Caco-2 (cell line): ENCODE results near the gene MLLT10. TPM values are rescaled to one million over a fixed set of nuclear protein-coding genes. Genes with fewer than 3 reads are reported as not detected.

Experiments
- BruUV-seq: library from RNA; stranded (reverse); fragments of 400-500 nt; replicated peaks from 2 replicates; lab custom pipeline; 2021; lab: Mats Ljungman, UMichigan
- CTCF ChIA-PET: fragments of 300-600 bp; sonication (Branson Sonifier 250); formaldehyde crosslinking; loops from one replicate; lab custom pipeline; 2022; ENCODE audit warnings: antibody characterized with exemption; lab: Charles Lee
- POLR2A ChIA-PET: fragments of 300-600 bp; sonication (Branson Sonifier 250); formaldehyde crosslinking; loops from one replicate; lab custom pipeline; 2022; ENCODE audit warnings: antibody characterized with exemption; lab: Charles Lee
- DNase-seq, 2 experiments: peaks; one replicate each; pipeline versions ENCODE4 v3.0.0 to v3.0.0-alpha.2; 2020 to 2022
- H3K27me3 ChIP-seq: replicated peaks from 2 replicates; pipeline ENCODE4 v1.6.0; 2011; ENCODE audit warnings: low read length; ENCODE audit not compliant: control insufficient read depth, insufficient read depth
- H3K36me3 ChIP-seq: 2 replicates; pipeline ENCODE4 v1.5.1; 2011; ENCODE audit warnings: low read length; ENCODE audit not compliant: control insufficient read depth, insufficient read depth
- H3K4me1 ChIP-seq: fragments of 250-450 bp; sonication (Bioruptor Pico); 2 replicates; pipeline ENCODE4 v1.5.1; 2020; ENCODE audit warnings: mild to moderate bottlenecking
- H3K4me3 ChIP-seq: 2 replicates; pipeline ENCODE4 v1.5.1; 2011; ENCODE audit warnings: low read depth, mild to moderate bottlenecking, control low read depth, low read length
- H3K9me3 ChIP-seq: fragments of 250-450 bp; sonication (Bioruptor Pico); 2 replicates; pipeline ENCODE4 v1.5.1; 2020; ENCODE audit warnings: mild to moderate bottlenecking, moderate library complexity
- H3K27ac Mint-ChIP-seq: one replicate; pipeline ENCODE4 v1.8.0; 2022; ENCODE audit warnings: mixed read lengths; ENCODE audit not compliant: unreplicated experiment
- H3K27me3 Mint-ChIP-seq: one replicate; pipeline ENCODE4 v1.8.0; 2022; ENCODE audit warnings: mixed read lengths; ENCODE audit not compliant: insufficient read depth, unreplicated experiment
- H3K36me3 Mint-ChIP-seq: one replicate; pipeline ENCODE4 v1.8.0; 2022; ENCODE audit warnings: mild to moderate bottlenecking, mixed read lengths; ENCODE audit not compliant: insufficient read depth, unreplicated experiment
- H3K4me1 Mint-ChIP-seq: one replicate; pipeline ENCODE4 v1.8.0; 2022; ENCODE audit warnings: low read depth, mixed read lengths; ENCODE audit not compliant: unreplicated experiment
- H3K4me3 Mint-ChIP-seq: one replicate; pipeline ENCODE4 v1.8.0; 2022; ENCODE audit warnings: mild to moderate bottlenecking, moderate library complexity, mixed read lengths; ENCODE audit not compliant: unreplicated experiment
- H3K9me3 Mint-ChIP-seq: one replicate; pipeline ENCODE4 v1.8.0; 2022; ENCODE audit warnings: mixed read lengths; ENCODE audit not compliant: unreplicated experiment
- intact Hi-C: fragments of 100-400 bp; cut with micrococcal nuclease; formaldehyde crosslinking; loops from one replicate; pipeline ENCODE4 v1.10.0; 2022; ENCODE audit not compliant: unreplicated experiment
- total RNA-seq: library from RNA; stranded (reverse); gene quantifications from 2 replicates; pipeline ENCODE4 v1.2.3, GENCODE V29; 2022
- TF ChIP-seq, protein P1 (sequence below), 2 experiments: fragments of 200-600 bp in 1 of 2; IDR thresholded peaks; 1 replicate in 1 of 2; 2 replicates in 1 of 2; pipeline versions ENCODE4 v1.5.1 to v1.8.0; 2011 to 2022; ENCODE audit warnings: antibody characterized with exemption in 1 of 2, control low read depth in 1 of 2, inconsistent platforms in 1 of 2, low read depth in 1 of 2, low read length in 1 of 2, mild to moderate bottlenecking in 1 of 2, moderate library complexity in 1 of 2; ENCODE audit not compliant: insufficient read depth in 1 of 2, severe bottlenecking in 1 of 2, unreplicated experiment in 1 of 2

The MLLT10 gene
- total RNA-seq, 1 experiment from 2014 or later, result 84.3 TPM

GRCh38 chr10:21506351-21506750 lies 27.7 kb upstream of the MLLT10 start:
- Mint-ChIP-seq H3K36me3 (no peaks in the 10 kb centered on the region), H3K27ac (peak overlapping the region; percentile 38), H3K27me3 (no peaks in the 10 kb centered on the region), H3K9me3 (no peaks in the 10 kb centered on the region), H3K4me1 (peaks cover 49% of the 10 kb centered on the region), H3K4me3 (peak overlapping the region; percentile 40)
- TF ChIP-seq, protein P1, sequence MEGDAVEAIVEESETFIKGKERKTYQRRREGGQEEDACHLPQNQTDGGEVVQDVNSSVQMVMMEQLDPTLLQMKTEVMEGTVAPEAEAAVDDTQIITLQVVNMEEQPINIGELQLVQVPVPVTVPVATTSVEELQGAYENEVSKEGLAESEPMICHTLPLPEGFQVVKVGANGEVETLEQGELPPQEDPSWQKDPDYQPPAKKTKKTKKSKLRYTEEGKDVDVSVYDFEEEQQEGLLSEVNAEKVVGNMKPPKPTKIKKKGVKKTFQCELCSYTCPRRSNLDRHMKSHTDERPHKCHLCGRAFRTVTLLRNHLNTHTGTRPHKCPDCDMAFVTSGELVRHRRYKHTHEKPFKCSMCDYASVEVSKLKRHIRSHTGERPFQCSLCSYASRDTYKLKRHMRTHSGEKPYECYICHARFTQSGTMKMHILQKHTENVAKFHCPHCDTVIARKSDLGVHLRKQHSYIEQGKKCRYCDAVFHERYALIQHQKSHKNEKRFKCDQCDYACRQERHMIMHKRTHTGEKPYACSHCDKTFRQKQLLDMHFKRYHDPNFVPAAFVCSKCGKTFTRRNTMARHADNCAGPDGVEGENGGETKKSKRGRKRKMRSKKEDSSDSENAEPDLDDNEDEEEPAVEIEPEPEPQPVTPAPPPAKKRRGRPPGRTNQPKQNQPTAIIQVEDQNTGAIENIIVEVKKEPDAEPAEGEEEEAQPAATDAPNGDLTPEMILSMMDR (IDR thresholded peaks at IDR 0.05; ENCODE audit: insufficient read depth in 1 of 2, low read depth in 1 of 2, low read length in 1 of 2, severe bottlenecking in 1 of 2, unreplicated experiment in 1 of 2), result no peak
- H3K4me1 ChIP-seq, result peaks cover 29% of the 10 kb centered on the region
- H3K9me3 ChIP-seq, result no peaks in the 10 kb centered on the region
- no peak for DNase-seq
- POLR2A ChIA-PET, result interaction anchor here (0.6 to 1.2 kb wide), 4 partner anchors 10 to 19 kb away, joined by 5 to 22 read pairs (median 8); partner anchors contain the start of gene SKIDA1
- CTCF ChIA-PET, result interaction anchor here (1.0 to 1.6 kb wide), 4 partner anchors 9 to 19 kb away, joined by 5 to 12 read pairs (median 6); partner anchors contain the start of gene SKIDA1
- intact Hi-C loops, result loop anchor here (1.0 kb wide), 1 partner anchor 11 kb away; no protein-coding TSS in a partner anchor
- BruUV-seq, result no TSS peak
- H3K4me3 ChIP-seq, result no peak overlapping the region
- H3K36me3 ChIP-seq, result no peaks in the 10 kb centered on the region
- H3K27me3 ChIP-seq, result no peaks in the 10 kb centered on the region

DNA sequence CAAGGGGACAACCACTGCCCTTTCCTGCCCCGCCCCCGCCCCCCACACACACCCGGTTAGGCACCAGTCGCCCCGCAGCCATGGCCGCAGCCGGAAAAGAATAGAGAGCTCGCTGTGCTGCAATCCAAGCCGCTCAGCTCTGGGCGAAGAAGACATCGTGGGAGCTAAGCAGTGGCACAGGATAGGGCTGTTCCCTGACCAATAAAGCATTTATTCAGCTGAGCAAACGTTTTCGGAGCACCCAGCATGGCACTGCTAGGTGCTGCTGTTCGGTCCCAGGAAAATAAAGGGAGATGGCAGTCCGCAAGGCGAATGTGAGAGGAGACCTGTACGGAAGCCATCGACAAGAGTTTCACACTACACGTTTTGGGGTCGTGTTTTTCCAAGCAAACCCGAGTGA lies 26.9 kb upstream of the MLLT10 start:
- ChIA-PET CTCF (interaction anchor here (1.4 kb wide), 1 partner anchor 9 kb away, joined by 9 read pairs; no protein-coding TSS in a partner anchor), POLR2A (interaction anchor here (0.5 to 0.6 kb wide), 2 partner anchors 12 to 506 kb away, joined by 4 to 7 read pairs; no protein-coding TSS in a partner anchor)
- no peaks in the 10 kb centered on the region for H3K36me3 Mint-ChIP-seq
- Histone ChIP-seq H3K4me3 (no peak overlapping the region), H3K4me1 (peaks cover 34% of the 10 kb centered on the region), H3K36me3 (no peaks in the 10 kb centered on the region), H3K27me3 (no peaks in the 10 kb centered on the region), H3K9me3 (no peaks in the 10 kb centered on the region)
- BruUV-seq, result no TSS peak
- no peaks in the 10 kb centered on the region for H3K9me3 Mint-ChIP-seq
- no peak overlapping the region for H3K4me3 Mint-ChIP-seq
- H3K27me3 Mint-ChIP-seq, result no peaks in the 10 kb centered on the region
- DNase-seq, result no peak
- peaks cover 57% of the 10 kb centered on the region for H3K4me1 Mint-ChIP-seq
- TF ChIP-seq, protein P1 (IDR thresholded peaks at IDR 0.05; ENCODE audit: insufficient read depth in 1 of 2, low read depth in 1 of 2, low read length in 1 of 2, severe bottlenecking in 1 of 2, unreplicated experiment in 1 of 2), result no peak
- H3K27ac Mint-ChIP-seq, result no peak overlapping the region
- intact Hi-C loops, result no loop called here

DNA sequence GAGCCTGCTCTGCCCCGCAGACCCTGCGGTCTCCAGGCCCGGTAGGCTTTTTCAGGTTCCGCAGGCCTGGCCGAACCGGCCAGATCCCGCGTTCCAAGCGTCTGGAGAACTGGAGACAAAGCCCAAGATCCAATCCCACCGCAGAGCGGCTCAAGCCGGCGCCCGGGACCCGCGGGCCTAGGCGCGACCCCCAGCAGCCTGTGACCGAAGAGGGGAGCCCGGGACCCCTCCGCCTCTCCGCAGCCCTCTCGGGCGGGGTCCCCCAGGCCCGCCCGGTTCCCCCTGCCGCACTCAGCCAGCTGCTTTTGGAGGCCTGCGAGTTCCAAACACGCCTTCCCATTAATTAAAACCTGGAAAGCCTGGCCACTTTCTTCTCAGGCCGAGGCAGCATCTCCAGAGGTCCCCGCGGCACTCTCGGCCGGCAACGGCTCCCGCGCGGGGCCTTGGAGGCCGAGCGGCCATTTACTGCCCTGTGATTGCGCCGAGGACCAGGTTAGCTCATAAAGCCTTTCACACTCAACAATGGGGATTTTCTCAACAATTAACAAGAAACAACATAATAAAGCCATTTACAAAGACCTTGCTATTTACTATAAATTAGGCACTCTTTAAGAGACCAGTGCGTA lies 25.2 kb upstream of the MLLT10 start:
- peaks cover 44% of the 10 kb centered on the region for H3K4me1 ChIP-seq
- H3K27me3 Mint-ChIP-seq, result no peaks in the 10 kb centered on the region
- peak overlapping the region; percentile 54 for H3K27ac Mint-ChIP-seq
- TF ChIP-seq, protein P1 (IDR thresholded peaks at IDR 0.05; ENCODE audit: insufficient read depth in 1 of 2, low read depth in 1 of 2, low read length in 1 of 2, severe bottlenecking in 1 of 2, unreplicated experiment in 1 of 2), result no peak
- H3K4me3 ChIP-seq, result no peak overlapping the region
- no peaks in the 10 kb centered on the region for H3K27me3 ChIP-seq
- no peaks in the 10 kb centered on the region for H3K9me3 Mint-ChIP-seq
- intact Hi-C loops, result no loop called here
- H3K36me3 ChIP-seq, result no peaks in the 10 kb centered on the region
- no peak overlapping the region for H3K4me3 Mint-ChIP-seq
- ChIA-PET POLR2A (no interaction called here), CTCF (no interaction called here)
- no peak for DNase-seq
- H3K36me3 Mint-ChIP-seq, result no peaks in the 10 kb centered on the region
- peaks cover 58% of the 10 kb centered on the region for H3K4me1 Mint-ChIP-seq
- BruUV-seq, result no TSS peak
- no peaks in the 10 kb centered on the region for H3K9me3 ChIP-seq
